VCaP (cell line): ENCODE measurements around the gene BICRAL.
"Not testable (repeated sequence)": the region's sequence is repeated elsewhere in the genome, so short reads cannot be mapped to it uniquely, and the experiment has no call there.

Source experiments
- H3K27ac ChIP-seq: fragments of 450-650 bp; 2 replicates; pipeline ENCODE4 v1.5.1; 2017
- CTCF ChIP-seq: fragments of 450-650 bp; conservative IDR thresholded peaks from 2 replicates; pipeline ENCODE4 v1.5.1; 2017; ENCODE audit warnings: mild to moderate bottlenecking, moderate library complexity

The BICRAL gene

GRCh38 chr6:42769836-42770235 is 12.0 kb upstream of the BICRAL start:
- no peak for TF ChIP-seq CTCF
- H3K27ac ChIP-seq = no peak overlapping the region

GRCh38 chr6:42771741-42772100 is 10.1 kb upstream of the BICRAL start:
- H3K27ac ChIP-seq = no peak overlapping the region
- TF ChIP-seq CTCF = no peak

- H3K27ac ChIP-seq = no peak overlapping the region
- no peak for TF ChIP-seq CTCF
Measured at GRCh38 chr6:42774201-42774600, 7.7 kb upstream of the BICRAL start.

GRCh38 chr6:42774821-42775487 is 6.9 kb upstream of the BICRAL start:
- not testable (repeated sequence) for H3K27ac ChIP-seq

GRCh38 chr6:42777126-42777822 is 4.6 kb upstream of the BICRAL start:
- no peak for TF ChIP-seq CTCF
- H3K27ac ChIP-seq = no peak overlapping the region

GRCh38 chr6:42778122-42778521 is 3.7 kb upstream of the BICRAL start:
- no peak overlapping the region for H3K27ac ChIP-seq
- TF ChIP-seq CTCF = no peak

- H3K27ac ChIP-seq = no peak overlapping the region
- no peak for TF ChIP-seq CTCF
Measured at GRCh38 chr6:42779521-42779920, 2.3 kb upstream of the BICRAL start.

GRCh38 chr6:42781546-42781795 is 381 bp upstream of the BICRAL start:
- H3K27ac ChIP-seq = peak overlapping the region; percentile 99
- TF ChIP-seq CTCF = no peak
